ENCODE results near the gene GPR183. TPM values are rescaled to one million over a fixed set of nuclear protein-coding genes. Genes with fewer than 3 reads are reported as not detected.
A peak's percentile ranks its signal among the peaks of the same experiment; 100 is the strongest.

The GPR183 gene
- total and polyA plus RNA-seq, 10 of the 15 experiments (the other 5 are each of a cell fraction or from before 2014, with no cell fraction given), result 134 to 669 (median 225) TPM

DNA sequence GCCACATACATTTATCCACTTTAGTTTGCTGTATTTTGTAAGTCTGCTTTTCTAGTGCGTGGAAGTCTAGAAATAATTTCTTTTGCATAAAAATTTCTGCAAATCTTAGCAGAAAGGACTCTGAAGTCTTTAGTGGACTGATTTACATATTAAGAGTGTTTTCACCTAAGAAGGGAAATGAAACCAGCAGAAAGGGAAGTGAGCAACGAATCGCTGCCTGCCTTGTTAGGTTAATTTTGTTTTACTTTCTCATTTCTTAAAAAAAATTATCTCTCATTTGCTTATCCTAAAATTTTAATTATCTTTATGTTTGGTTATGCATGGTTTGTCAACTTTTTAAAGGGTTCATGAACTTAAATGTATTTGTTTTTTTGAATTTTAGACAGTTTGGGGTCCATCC, 48.3 kb downstream of the GPR183 start (continued):
- no peak for TF ChIP-seq E4F1 (IDR thresholded peaks at IDR 0.05; ENCODE audit: borderline replicate concordance, partially characterized antibody)
- peak; percentile 81 for TF ChIP-seq RUNX3 (IDR thresholded peaks at IDR 0.05; ENCODE audit: low read length)
- TF ChIP-seq CREM (IDR thresholded peaks at IDR 0.05; ENCODE audit: low read depth), result peak; percentile 60; the same call in 1 of the 2 replicates
- TF ChIP-seq EGR1 (IDR thresholded peaks at IDR 0.05; ENCODE audit: borderline replicate concordance in 1 of 2, low read depth in 2 of 2, low read length in 2 of 2), result no peak
- TF ChIP-seq YY1 (IDR thresholded peaks at IDR 0.05; ENCODE audit: low read depth, low read length), result no peak
- no peak for TF ChIP-seq RAD51 (IDR thresholded peaks at IDR 0.05)
- TF ChIP-seq ZNF384 (IDR thresholded peaks at IDR 0.05; ENCODE audit: borderline replicate concordance, low read depth, low read length), result peak; percentile 67; the same call in 1 of the 2 replicates
- 0 out of 2 replicates have a peak, but pooled peaks have one; percentile 15 for TF ChIP-seq TCF3 (IDR thresholded peaks at IDR 0.05; ENCODE audit: borderline replicate concordance, insufficient read depth, low read depth, low read length)
- TF ChIP-seq SIN3A (IDR thresholded peaks at IDR 0.05; ENCODE audit: low read depth, low read length), result no peak
- TF ChIP-seq CHD2 (IDR thresholded peaks at IDR 0.05; ENCODE audit: borderline replicate concordance, low read depth, low read length), result no peak
- peak; percentile 2; the same call in 1 of the 2 replicates for TF ChIP-seq SMC3 (IDR thresholded peaks at IDR 0.05; ENCODE audit: borderline replicate concordance, low read length)
- TF ChIP-seq SMARCA5 (IDR thresholded peaks at IDR 0.05), result no peak
- TF ChIP-seq TBL1XR1 (IDR thresholded peaks at IDR 0.05; ENCODE audit: low read depth, low read length), result peak; percentile 93
- TF ChIP-seq ETV6 (conservative IDR thresholded peaks at IDR 0.05 in 1 of 2, IDR thresholded peaks at IDR 0.05 in 1 of 2; ENCODE audit: borderline replicate concordance in 1 of 2, low read depth in 1 of 2), result peak in 1 of 2 experiments; percentile 79; a peak in 1 of 4 replicates
- TF ChIP-seq, protein P1, sequence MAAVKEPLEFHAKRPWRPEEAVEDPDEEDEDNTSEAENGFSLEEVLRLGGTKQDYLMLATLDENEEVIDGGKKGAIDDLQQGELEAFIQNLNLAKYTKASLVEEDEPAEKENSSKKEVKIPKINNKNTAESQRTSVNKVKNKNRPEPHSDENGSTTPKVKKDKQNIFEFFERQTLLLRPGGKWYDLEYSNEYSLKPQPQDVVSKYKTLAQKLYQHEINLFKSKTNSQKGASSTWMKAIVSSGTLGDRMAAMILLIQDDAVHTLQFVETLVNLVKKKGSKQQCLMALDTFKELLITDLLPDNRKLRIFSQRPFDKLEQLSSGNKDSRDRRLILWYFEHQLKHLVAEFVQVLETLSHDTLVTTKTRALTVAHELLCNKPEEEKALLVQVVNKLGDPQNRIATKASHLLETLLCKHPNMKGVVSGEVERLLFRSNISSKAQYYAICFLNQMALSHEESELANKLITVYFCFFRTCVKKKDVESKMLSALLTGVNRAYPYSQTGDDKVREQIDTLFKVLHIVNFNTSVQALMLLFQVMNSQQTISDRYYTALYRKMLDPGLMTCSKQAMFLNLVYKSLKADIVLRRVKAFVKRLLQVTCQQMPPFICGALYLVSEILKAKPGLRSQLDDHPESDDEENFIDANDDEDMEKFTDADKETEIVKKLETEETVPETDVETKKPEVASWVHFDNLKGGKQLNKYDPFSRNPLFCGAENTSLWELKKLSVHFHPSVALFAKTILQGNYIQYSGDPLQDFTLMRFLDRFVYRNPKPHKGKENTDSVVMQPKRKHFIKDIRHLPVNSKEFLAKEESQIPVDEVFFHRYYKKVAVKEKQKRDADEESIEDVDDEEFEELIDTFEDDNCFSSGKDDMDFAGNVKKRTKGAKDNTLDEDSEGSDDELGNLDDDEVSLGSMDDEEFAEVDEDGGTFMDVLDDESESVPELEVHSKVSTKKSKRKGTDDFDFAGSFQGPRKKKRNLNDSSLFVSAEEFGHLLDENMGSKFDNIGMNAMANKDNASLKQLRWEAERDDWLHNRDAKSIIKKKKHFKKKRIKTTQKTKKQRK (IDR thresholded peaks at IDR 0.05; ENCODE audit: low read depth, low read length), result no peak
- TF ChIP-seq, protein P2, sequence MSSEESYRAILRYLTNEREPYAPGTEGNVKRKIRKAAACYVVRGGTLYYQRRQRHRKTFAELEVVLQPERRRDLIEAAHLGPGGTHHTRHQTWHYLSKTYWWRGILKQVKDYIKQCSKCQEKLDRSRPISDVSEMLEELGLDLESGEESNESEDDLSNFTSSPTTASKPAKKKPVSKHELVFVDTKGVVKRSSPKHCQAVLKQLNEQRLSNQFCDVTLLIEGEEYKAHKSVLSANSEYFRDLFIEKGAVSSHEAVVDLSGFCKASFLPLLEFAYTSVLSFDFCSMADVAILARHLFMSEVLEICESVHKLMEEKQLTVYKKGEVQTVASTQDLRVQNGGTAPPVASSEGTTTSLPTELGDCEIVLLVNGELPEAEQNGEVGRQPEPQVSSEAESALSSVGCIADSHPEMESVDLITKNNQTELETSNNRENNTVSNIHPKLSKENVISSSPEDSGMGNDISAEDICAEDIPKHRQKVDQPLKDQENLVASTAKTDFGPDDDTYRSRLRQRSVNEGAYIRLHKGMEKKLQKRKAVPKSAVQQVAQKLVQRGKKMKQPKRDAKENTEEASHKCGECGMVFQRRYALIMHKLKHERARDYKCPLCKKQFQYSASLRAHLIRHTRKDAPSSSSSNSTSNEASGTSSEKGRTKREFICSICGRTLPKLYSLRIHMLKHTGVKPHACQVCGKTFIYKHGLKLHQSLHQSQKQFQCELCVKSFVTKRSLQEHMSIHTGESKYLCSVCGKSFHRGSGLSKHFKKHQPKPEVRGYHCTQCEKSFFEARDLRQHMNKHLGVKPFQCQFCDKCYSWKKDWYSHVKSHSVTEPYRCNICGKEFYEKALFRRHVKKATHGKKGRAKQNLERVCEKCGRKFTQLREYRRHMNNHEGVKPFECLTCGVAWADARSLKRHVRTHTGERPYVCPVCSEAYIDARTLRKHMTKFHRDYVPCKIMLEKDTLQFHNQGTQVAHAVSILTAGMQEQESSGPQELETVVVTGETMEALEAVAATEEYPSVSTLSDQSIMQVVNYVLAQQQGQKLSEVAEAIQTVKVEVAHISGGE (CRISPR knock-in tag; IDR thresholded peaks at IDR 0.05), result no peak
- peak; percentile 23 to 65; a peak in 3 of 4 replicates for TF ChIP-seq BHLHE40 (IDR thresholded peaks at IDR 0.05; ENCODE audit: borderline replicate concordance in 1 of 2, low read depth in 2 of 2, low read length in 1 of 2)
- TF ChIP-seq BACH1 (IDR thresholded peaks at IDR 0.05; ENCODE audit: borderline replicate concordance), result no peak
- no peak for TF ChIP-seq SP1 (IDR thresholded peaks at IDR 0.05; ENCODE audit: low read depth, low read length)
- TF ChIP-seq, protein P3, sequence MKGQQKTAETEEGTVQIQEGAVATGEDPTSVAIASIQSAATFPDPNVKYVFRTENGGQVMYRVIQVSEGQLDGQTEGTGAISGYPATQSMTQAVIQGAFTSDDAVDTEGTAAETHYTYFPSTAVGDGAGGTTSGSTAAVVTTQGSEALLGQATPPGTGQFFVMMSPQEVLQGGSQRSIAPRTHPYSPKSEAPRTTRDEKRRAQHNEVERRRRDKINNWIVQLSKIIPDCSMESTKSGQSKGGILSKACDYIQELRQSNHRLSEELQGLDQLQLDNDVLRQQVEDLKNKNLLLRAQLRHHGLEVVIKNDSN (IDR thresholded peaks at IDR 0.05; ENCODE audit: borderline replicate concordance, extremely low read length, insufficient read depth, low read depth, low read length), result no peak
- TF ChIP-seq NBN (IDR thresholded peaks at IDR 0.05), result no peak

Measured in GM12878 (cell line).